KMS-11 (cell line): ENCODE measurements around the gene EFHC2.

Experiments used
- H2AFZ ChIP-seq: fragments of 200-600 bp; sonication (generic); 2 replicates; pipeline ENCODE4 v1.6.1; 2016; ENCODE audit warnings: antibody characterized with exemption, mixed run types, low read depth
- H3K27ac ChIP-seq: fragments of 200-600 bp; sonication (generic); 2 replicates; pipeline ENCODE4 v1.6.1; 2016; ENCODE audit warnings: mild to moderate bottlenecking, mixed run types
- H3K27me3 ChIP-seq: fragments of 200-600 bp; sonication (generic); 2 replicates; pipeline ENCODE4 v1.6.1; 2017; ENCODE audit warnings: mild to moderate bottlenecking, low read depth, mixed run types, moderate library complexity; ENCODE audit not compliant: insufficient read depth
- H3K36me3 ChIP-seq: fragments of 200-600 bp; sonication (generic); 2 replicates; pipeline ENCODE4 v1.6.1; 2017; ENCODE audit warnings: mild to moderate bottlenecking, mixed run types; ENCODE audit not compliant: insufficient read depth
- H3K4me1 ChIP-seq: fragments of 200-600 bp; sonication (generic); 2 replicates; pipeline ENCODE4 v1.6.1; 2016; ENCODE audit warnings: mild to moderate bottlenecking, low read depth, mixed run types; ENCODE audit not compliant: poor library complexity, severe bottlenecking
- H3K4me2 ChIP-seq: fragments of 200-600 bp; sonication (generic); 2 replicates; pipeline ENCODE4 v1.7.0; 2016; ENCODE audit warnings: mild to moderate bottlenecking, mixed run types
- H3K4me3 ChIP-seq: fragments of 200-600 bp; sonication (generic); IDR thresholded peaks from 2 replicates; pipeline ENCODE4 v1.6.1; 2017; ENCODE audit warnings: low read depth, low read length, mixed read lengths; ENCODE audit not compliant: insufficient read depth
- H3K79me2 ChIP-seq: fragments of 200-600 bp; sonication (generic); 2 replicates; pipeline ENCODE4 v1.6.1; 2016; ENCODE audit warnings: low read depth, mixed run types; ENCODE audit not compliant: insufficient read depth
- H3K9ac ChIP-seq: fragments of 200-600 bp; sonication (generic); 2 replicates; pipeline ENCODE4 v1.6.1; 2016; ENCODE audit warnings: mild to moderate bottlenecking, mixed run types
- H4K20me1 ChIP-seq: fragments of 200-600 bp; sonication (generic); 2 replicates; pipeline ENCODE4 v1.6.1; 2016; ENCODE audit warnings: mild to moderate bottlenecking, mixed run types; ENCODE audit not compliant: insufficient read depth
- TF ChIP-seq, protein P1 (sequence below): fragments of 200-600 bp; sonication (generic); conservative IDR thresholded peaks from 2 replicates; pipeline ENCODE4 v1.6.1; 2017; ENCODE audit warnings: low read depth, mild to moderate bottlenecking, antibody characterized with exemption, low read length, moderate library complexity, mixed read lengths

EFHC2 gene

GRCh38 chrX:44282753-44283152 is 60.7 kb downstream of the EFHC2 start:
- Histone ChIP-seq H3K27ac (no peak overlapping the region), H3K9ac (no peak overlapping the region), H3K4me3 (no peak overlapping the region), H3K79me2 (no peaks in the 10 kb centered on the region), H2AFZ (no peak overlapping the region), H3K36me3 (no peaks in the 10 kb centered on the region), H3K4me2 (no peak overlapping the region), H3K27me3 (no peaks in the 10 kb centered on the region), H3K4me1 (no peaks in the 10 kb centered on the region), H4K20me1 (no peaks in the 10 kb centered on the region)
- TF ChIP-seq, protein P1, sequence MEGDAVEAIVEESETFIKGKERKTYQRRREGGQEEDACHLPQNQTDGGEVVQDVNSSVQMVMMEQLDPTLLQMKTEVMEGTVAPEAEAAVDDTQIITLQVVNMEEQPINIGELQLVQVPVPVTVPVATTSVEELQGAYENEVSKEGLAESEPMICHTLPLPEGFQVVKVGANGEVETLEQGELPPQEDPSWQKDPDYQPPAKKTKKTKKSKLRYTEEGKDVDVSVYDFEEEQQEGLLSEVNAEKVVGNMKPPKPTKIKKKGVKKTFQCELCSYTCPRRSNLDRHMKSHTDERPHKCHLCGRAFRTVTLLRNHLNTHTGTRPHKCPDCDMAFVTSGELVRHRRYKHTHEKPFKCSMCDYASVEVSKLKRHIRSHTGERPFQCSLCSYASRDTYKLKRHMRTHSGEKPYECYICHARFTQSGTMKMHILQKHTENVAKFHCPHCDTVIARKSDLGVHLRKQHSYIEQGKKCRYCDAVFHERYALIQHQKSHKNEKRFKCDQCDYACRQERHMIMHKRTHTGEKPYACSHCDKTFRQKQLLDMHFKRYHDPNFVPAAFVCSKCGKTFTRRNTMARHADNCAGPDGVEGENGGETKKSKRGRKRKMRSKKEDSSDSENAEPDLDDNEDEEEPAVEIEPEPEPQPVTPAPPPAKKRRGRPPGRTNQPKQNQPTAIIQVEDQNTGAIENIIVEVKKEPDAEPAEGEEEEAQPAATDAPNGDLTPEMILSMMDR: no peak

DNA sequence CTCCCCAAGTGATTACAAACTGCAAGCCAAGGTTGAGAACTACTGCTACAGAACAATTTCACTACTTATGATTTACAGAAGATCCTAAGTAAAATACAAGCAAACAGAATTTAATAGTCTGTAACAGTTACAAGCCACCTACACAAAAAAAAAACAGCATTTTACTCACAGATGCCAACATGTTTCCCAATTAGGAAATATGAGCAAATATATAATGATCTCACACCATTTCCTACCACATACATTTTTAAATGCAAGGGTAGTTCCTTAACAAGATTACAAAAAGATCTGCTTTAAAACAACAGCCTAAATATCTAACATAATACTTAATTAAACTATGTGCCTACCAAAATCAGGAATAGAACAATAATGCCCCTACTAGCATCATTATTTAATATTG is 63.4 kb downstream of the EFHC2 start:
- Histone ChIP-seq H3K4me1 (no peaks in the 10 kb centered on the region), H3K27me3 (no peaks in the 10 kb centered on the region), H3K79me2 (no peaks in the 10 kb centered on the region), H3K27ac (no peak overlapping the region), H3K4me3 (no peak overlapping the region), H4K20me1 (no peaks in the 10 kb centered on the region), H2AFZ (no peak overlapping the region), H3K9ac (no peak overlapping the region), H3K36me3 (no peaks in the 10 kb centered on the region), H3K4me2 (no peak overlapping the region)
- TF ChIP-seq, protein P1: no peak

DNA sequence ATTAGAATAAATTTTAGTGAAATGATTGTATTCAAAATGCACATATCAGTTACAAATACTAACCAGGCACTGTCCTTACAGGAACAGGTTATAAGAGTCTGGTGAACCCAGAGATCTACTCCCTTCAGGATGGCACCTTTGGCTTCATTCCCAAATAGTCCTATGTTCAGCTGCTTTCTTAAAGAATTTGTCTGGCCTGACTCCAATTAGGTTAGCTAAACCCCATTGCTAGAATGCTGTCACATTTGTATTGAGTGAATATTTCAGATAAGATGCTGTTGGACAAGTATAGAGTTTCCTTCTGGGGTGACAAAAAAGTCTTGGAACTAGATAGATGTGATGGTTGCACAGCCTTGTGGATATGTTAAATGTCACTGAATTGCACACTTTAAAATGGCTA is 69.4 kb downstream of the EFHC2 start:
- TF ChIP-seq, protein P1: no peak
- no peak overlapping the region for H3K27ac ChIP-seq
- H2AFZ ChIP-seq: no peak overlapping the region
- H3K4me2 ChIP-seq: no peak overlapping the region
- H3K4me1 ChIP-seq: no peaks in the 10 kb centered on the region
- no peaks in the 10 kb centered on the region for H3K36me3 ChIP-seq
- no peaks in the 10 kb centered on the region for H3K27me3 ChIP-seq
- no peaks in the 10 kb centered on the region for H4K20me1 ChIP-seq
- H3K79me2 ChIP-seq: no peaks in the 10 kb centered on the region
- no peak overlapping the region for H3K4me3 ChIP-seq
- H3K9ac ChIP-seq: no peak overlapping the region

DNA sequence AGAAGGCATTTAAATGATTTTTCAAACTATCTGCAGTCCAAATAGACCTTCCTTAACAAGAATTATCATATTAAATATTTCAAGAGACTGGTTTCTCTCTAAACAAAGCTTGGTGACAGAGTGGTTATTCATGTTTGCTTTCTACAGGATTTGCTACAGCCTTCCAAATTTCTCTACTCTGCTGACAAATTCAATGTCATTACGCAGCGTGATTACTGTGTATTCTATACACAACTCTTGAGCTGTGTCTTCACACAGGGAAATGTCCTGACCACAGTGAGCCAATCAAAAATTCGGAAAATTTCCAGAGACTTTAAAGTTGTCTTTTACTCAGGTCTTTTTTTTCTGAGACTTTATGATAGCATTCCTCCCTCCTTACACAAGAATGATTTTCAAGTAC is 75.6 kb downstream of the EFHC2 start:
- no peaks in the 10 kb centered on the region for H4K20me1 ChIP-seq

More for the DNA sequence above, 75.6 kb downstream of the EFHC2 start:
- Histone ChIP-seq H3K4me2 (no peak overlapping the region), H3K9ac (no peak overlapping the region), H3K36me3 (no peaks in the 10 kb centered on the region), H3K27ac (no peak overlapping the region), H3K79me2 (no peaks in the 10 kb centered on the region), H3K4me1 (no peaks in the 10 kb centered on the region), H3K4me3 (no peak overlapping the region), H2AFZ (no peak overlapping the region), H3K27me3 (no peaks in the 10 kb centered on the region)
- TF ChIP-seq, protein P1: no peak
